ENCODE data around the gene MTAP.

GRCh38 chr9:21836437-21837161 is 34.2 kb downstream of the MTAP start:
- TF ChIP-seq ESRRA (IDR thresholded peaks at IDR 0.05; ENCODE audit: borderline replicate concordance, low read depth): no peak
- no peak for TF ChIP-seq CTCF (IDR thresholded peaks at IDR 0.05 in 2 of 3, conservative IDR thresholded peaks at IDR 0.05 in 1 of 3; ENCODE audit: insufficient read depth in 2 of 3, low read depth in 1 of 3, low read length in 3 of 3)
- no peak for TF ChIP-seq SMARCB1 (IDR thresholded peaks at IDR 0.05; ENCODE audit: insufficient read length, low read depth)
- TF ChIP-seq PYGO2 (tag; IDR thresholded peaks at IDR 0.05): no peak
- TF ChIP-seq SIN3B (IDR thresholded peaks at IDR 0.05; ENCODE audit: low read depth): no peak
- TF ChIP-seq EZH2 (IDR thresholded peaks at IDR 0.05; ENCODE audit: borderline replicate concordance, low read depth, low read length): no peak
- no peak for TF ChIP-seq PHB2 (IDR thresholded peaks at IDR 0.05; ENCODE audit: low read depth)
- TF ChIP-seq JUND (IDR thresholded peaks at IDR 0.05; ENCODE audit: borderline replicate concordance, low read depth, low read length): no peak
- no peak for TF ChIP-seq JUND (tag; IDR thresholded peaks at IDR 0.05; ENCODE audit: borderline replicate concordance, low read depth, low read length)
- no peak for TF ChIP-seq FOXA1 (IDR thresholded peaks at IDR 0.05; ENCODE audit: borderline replicate concordance)
- no peak for TF ChIP-seq CEBPB (tag; IDR thresholded peaks at IDR 0.05)
